ENCODE results near the gene FTCD.

The FTCD gene

GRCh38 chr21:46104104-46104503 is 51.3 kb downstream of the FTCD start:
- no peak for DNase-seq

- DNase-seq: no peak
These were observed 54.5 kb downstream of the FTCD start for GRCh38 chr21:46100906-46101305.

DNA sequence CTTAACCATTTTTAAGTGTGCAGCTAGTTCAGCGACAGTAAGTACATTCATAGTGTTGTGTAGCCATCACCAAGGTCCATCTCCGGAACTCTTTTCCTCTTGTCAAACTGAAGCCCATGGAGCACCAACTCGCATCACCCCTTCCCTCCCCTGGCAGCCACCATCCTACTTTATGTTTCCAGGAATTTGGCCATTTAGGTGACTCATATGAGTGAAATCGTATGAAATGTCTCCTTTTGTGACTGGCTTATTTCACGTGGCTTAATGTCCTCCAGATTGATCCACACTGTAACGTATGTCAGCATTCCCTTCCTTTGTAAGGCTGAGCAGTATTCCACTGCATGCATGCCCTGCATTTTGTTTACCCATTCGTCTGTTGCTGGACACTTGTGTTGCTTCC is 55.0 kb downstream of the FTCD start:
- no peak for DNase-seq

GRCh38 chr21:46100020-46100419 is 55.4 kb downstream of the FTCD start:
- DNase-seq: no peak

DNA sequence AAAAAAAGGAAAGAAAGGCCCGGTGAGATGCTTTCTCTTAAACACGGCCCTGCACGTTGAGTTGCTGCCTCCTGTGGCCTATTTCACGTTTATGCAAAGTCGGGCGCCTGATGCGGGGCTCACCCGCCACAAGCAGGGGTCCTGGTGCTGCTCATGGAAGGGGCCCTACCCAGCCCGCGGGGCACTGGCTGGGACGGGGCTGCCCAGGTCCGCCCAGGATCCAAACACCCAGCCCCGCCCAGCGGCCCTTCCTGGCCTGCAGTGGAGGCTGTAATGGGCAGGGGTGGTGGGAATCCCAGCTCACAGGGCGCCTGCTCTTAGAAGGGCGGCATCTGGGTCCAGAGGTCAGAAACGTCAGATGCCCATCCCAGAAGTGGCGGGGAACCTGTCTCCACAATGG is 55.9 kb downstream of the FTCD start:
- DNase-seq: no peak

- no peak for DNase-seq
These were observed 56.9 kb downstream of the FTCD start for GRCh38 chr21:46098303-46099141.

DNA sequence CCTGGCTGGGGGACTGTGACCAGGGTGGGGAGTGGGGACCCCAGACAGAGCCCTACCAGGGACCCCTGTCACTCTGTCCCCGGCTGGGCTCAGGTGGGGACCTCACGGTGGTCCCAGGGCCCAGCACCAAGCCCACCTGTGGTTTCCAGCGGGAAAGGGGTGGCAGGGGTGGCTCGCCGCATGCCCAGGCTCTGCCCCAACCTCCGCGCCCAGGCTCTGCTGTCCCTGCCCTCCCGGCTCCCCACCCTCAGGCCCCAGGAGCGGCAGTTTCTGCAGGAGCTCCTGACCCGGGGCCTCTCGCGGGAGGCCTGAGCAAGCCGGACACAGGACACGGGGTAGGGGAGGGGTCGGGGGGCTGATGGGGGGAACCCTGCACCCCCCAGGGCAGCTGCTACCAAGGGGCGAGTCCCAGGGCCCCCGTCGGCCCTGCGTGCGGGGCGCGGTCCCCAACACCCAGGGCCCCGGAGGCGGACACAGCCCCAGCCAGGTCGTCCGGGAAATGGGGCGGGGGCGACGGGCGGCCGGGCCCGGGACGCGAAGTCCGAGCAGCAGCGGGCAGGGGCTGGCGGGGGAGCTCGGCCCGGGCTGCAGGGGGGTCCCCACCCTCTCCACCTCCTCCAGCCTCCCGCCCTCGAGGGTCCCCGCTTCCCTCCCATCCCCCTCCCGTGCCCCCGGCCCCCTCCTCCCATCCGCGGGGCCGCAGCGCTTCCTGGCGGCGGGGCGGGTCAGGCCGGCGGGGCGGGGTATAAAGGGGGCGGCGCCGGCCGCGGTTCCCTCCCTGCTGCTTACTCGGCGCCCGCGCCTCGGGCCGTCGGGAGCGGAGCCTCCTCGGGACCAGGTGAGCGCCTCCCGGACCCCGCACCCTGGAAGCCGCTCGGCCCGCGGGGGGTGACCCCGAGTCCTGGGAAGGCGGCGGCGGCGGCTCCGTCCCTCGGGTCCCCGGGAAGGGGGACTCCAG is 57.8 kb downstream of the FTCD start, which contains the start of gene COL6A2:
TSS of gene COL6A2 (plus strand) at position 777 of the 958 bp plus-strand sequence.
- no peak for DNase-seq

- no peak for DNase-seq
These were observed 58.6 kb downstream of the FTCD start for GRCh38 chr21:46096596-46097335.

GRCh38 chr21:46095814-46096595 is 59.4 kb downstream of the FTCD start:
- DNase-seq: no peak

DNA sequence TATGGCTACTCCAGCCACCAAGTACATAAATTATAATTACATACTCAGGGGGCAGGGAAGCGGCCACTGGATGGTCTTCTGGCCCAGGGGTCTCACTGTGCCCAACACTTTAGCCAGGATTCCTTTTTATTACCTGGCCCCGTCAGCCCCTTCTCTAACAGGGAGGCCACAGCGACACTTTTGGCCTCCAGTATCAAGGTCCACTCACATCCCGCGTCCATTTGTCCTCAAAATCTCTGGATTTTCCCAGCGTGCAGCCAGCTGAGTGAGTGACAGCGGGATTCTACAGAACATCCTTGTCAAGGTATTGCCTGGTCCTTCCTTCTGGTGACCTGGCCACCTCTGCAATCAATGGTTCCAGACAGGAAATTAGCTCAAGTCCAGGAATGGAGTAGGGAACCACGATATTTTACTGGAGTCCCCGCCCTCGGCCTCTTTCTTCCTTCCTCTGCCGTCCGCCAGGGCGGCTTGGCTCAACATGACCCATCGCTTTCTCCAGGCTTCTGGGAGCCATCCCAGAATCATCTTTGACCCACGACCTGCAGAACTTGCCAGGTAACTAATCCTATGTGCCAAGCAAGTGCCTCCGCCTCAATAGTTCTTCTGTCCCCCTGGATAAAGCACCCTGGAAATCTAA is 60.2 kb downstream of the FTCD start:
- no peak for DNase-seq

DNA sequence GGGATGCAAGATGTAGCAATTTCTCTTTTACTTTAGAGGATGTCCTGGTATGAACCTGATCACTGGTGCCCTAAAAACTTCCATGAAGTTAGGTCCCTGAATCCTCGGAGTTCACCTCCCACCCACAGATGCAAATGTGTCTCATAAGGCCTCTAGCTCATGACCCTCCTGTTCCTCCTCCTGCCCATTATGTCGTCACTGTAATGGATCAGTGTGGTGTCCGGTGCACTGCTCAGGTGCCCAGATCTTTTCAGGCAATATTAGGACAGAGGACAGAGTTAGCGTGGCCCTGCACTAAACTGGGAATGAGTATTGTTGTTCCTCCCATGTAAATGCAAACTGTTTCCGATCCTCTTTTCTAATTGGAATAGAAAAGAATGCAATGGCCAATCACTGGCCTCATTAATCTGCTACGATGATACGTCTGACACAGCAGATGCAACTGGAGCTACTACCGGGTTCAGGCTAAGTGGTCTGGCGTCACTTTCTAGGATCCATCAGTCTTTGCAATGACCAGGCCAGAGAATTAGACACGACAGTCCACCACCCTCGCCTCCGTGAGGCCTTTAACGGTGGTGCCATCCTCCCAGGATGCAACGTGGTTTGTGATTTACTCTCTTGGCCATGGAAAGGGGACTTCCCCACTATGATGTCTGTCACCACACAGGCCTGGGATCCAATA is 60.8 kb downstream of the FTCD start:
- no peak for DNase-seq

- no peak for DNase-seq
These were observed 61.5 kb downstream of the FTCD start for GRCh38 chr21:46093668-46094400.

GRCh38 chr21:46092811-46093667 is 62.3 kb downstream of the FTCD start:
- DNase-seq: no peak

GRCh38 chr21:46092026-46092764 is 63.2 kb downstream of the FTCD start:
- no peak for DNase-seq

GRCh38 chr21:46091631-46092025 is 63.8 kb downstream of the FTCD start:
- no peak for DNase-seq

DNA sequence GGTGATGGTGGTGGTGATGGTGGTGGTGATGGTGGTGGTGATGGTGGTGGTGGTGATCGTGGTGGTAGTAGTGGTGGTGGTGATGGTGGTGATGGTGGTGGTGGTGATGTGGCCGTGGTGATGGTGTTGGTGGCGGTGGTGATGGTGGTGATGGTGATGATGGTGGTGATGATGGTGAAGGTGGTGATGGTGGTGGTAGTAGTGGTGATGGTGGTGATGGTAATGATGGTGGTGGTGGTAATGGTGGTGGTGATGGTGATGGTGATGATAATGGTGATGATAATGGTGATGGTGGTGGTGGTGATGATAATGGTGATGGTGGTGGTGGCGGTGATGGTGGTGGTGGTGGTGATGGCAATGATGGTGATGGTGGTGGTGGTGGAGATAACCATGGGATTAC is 64.3 kb downstream of the FTCD start:
- no peak for DNase-seq

DNA sequence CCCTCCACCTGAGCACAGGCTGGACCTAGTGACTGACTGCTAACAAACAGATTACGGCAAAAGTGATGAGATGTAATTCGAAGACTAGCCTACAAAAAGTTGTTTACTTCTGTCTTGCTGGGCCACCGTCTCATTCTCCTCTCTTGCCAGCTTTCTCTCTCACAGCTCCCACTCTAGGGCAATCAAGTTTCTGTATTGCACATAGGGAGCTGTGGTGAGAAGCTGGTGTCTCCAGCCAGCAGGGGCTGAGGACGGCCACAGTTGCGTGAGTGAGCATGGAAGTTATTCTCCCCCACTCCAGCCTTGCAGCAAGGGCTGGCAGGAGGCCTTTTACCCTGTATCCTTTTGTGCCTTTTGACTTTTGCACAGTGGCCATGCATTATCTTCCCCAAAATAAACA is 66.1 kb downstream of the FTCD start:
- no peak for DNase-seq

- no peak for DNase-seq
These were observed 67.2 kb downstream of the FTCD start for GRCh38 chr21:46088189-46088588.

GRCh38 chr21:46087641-46088040 is 67.7 kb downstream of the FTCD start:
- no peak for DNase-seq

Measured in NCI-H1436 (cell line).